GM19035 (cell line): ENCODE results near the gene RLN3.

Experiments used
- ATAC-seq: cut with Tn5 transposase; IDR thresholded peaks from one replicate; pipeline ENCODE4 v1.9.1; 2021; ENCODE audit not compliant: unreplicated experiment

The RLN3 gene

DNA sequence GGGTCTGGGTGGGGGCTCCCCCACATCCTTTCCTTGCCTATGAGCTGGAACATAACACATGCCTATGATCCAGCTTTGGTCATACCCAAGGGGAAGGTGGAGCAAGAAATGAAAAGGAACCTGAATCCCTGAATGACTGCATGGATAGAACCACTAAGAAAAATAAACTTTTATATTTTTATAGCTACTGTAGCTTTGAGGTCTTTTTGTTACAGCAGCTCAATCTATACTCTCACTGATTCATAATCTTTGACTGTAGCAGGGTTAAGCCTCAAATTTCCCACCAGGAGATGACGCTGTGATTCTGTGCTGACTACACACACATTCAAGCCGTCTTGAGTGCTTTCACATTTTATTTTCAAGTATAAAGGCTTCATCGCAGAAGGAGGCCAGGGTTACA is 25.1 kb downstream of the RLN3 start:
- ATAC-seq: no peak

GRCh38 chr19:14053500-14053899 is 25.6 kb downstream of the RLN3 start:
- ATAC-seq: no peak

- ATAC-seq: no peak
Measured at GRCh38 chr19:14054099-14054498, 26.2 kb downstream of the RLN3 start.

- no peak for ATAC-seq
Measured at GRCh38 chr19:14054721-14055120, 26.8 kb downstream of the RLN3 start.

GRCh38 chr19:14055396-14055795 is 27.4 kb downstream of the RLN3 start:
- ATAC-seq: no peak

GRCh38 chr19:14056069-14056666 is 28.2 kb downstream of the RLN3 start:
- no peak for ATAC-seq

DNA sequence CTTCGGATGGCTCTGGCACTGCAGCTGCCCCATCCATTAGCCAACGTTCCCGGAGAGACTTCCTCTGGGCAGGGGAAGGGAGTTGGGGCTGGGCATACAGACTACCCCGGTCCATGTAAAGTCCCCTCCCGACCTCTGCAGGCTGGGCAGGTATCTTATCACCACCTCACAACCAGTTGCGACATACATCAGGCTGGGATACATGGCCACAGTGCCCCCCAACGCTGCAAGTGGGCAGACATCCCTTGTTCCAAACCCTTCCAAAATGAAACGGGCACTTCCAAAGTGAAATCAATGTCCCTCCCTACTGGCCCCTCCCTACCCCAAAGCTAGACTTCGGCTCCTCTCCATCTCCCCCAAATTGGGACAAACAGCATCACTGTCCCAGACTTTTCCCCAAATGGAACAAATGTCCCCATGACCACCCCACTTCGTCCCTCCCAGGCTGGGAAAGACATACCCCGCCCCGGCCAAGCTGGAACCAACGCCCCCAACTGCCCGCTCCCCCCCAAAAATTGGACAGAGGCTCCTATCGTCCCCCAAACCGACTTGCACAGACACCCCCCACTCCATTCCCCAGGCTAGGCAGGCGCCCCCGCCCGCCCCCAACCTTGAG is 28.9 kb downstream of the RLN3 start:
- ATAC-seq: no peak

- ATAC-seq: no peak
Measured at GRCh38 chr19:14058182-14059092, 30.5 kb downstream of the RLN3 start.

GRCh38 chr19:14059093-14059480 is 31.1 kb downstream of the RLN3 start:
- ATAC-seq: no peak

DNA sequence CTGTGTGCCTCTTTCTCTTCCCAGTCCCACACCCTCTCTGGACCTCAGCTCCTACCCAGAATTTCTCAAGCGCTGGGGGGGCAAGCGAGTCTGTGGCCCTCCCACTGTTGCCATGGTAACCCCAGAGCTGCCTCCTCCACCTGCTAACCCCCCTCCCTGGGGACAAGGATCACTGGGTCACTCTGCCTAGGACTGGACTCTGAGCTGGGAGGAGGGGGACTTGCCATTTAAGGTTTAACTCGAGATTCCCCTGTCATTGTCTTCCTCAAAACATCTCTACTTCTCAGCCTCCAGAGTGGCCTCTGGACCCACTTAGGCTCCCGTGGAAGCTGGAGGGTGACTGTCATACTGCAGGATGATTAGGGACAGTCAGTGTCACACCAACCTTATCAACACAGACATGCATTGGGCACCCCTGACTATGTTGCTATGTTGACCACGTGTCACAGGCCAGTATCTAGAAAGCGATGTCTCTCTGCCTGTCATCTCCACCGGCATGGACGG is 31.8 kb downstream of the RLN3 start:
- ATAC-seq: no peak

DNA sequence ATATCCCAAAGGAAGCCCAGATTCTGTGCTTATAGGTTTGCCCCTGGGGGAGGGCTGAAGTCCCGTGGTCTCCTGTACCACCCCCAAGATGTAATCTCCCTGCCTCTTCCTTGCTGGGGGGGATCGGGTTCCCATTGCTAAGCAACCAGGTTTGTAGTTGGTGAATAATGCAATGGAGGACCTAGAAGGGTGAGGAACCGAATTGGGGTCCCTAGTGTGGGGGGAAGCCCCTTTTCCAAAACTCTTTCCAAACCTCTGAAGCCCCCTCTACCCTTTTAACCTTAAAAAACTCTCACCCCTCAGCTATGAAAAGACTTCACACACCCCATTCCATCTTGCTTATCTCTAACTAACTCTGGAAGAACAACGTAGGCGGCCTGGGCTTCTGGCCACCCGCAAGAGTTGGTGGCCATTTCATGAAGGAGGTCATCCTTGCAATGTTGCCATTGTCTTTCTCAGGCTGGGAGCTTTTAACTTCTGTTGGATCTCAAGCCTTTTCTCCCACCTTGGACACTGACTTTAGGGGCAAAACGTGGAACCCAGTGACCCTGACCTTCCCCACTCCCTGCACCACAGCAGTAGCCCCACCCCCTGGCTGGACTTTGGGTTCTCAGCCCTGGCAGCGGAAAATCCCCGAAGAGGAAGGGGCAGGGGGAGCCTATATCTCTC is 33.3 kb downstream of the RLN3 start:
- no peak for ATAC-seq

- ATAC-seq: no peak
Measured at GRCh38 chr19:14061751-14062557, 34.0 kb downstream of the RLN3 start, which contains the start of gene PALM3. Gene PALM3, minus strand, starts transcription at chr19:14062076. Its CDS starts 96 bp downstream, at chr19:14061980.

DNA sequence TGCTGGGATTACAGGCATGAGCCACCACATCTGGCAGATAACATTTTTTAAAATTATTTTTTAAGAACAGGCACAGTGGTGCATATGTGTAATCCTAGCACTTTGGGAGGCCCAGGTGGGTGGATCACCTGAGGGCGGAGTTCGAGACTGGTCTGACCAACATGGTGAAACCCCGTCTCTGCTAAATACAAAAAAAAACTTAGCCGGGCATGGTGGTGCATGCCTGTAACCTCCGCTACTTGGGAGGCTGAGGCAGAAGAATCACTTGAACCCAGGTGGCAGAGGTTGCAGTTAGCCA is 34.6 kb downstream of the RLN3 start:
- no peak for ATAC-seq

- ATAC-seq: no peak
Measured at GRCh38 chr19:14063105-14063504, 35.2 kb downstream of the RLN3 start.

GRCh38 chr19:14066134-14066533 is 38.2 kb downstream of the RLN3 start:
- no peak for ATAC-seq

DNA sequence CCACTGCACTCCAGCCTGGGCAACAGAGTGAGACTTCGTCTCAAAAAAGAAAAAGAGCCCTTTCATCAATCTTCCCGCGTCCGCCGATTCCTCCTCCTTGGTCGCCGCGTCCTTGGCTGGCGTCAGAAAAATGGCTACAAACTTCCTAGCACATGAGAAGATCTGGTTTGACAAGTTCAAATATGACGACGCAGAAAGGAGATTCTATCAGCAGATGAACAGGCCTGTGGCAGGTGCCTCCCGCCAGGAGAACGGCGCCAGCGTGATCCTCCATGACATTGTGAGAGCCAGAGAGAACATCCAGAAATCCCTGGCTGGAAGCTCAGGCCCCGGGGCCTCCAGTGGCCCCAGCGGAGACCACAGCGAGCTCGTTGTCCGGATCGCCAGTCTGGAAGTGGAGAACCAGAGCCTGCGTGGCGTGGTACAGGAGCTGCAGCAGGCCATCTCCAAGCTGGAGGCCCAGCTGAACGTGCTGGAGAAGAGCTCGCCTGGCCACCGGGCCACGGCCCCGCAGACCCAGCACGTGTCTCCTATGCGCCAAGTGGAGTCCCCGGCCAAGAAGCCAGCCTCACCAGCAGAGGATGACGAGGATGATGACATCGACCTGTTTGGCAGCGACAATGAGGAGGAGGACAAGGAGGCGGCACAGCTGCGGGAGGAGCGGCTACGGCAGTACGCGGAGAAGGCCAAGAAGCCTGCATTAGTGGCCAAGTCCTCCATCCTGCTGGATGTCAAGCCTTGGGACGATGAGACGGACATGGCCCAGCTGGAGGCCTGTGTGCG is 42.5 kb downstream of the RLN3 start:
- no peak for ATAC-seq

- peak; percentile 3 for ATAC-seq
Measured at GRCh38 chr19:14072535-14073260, 44.8 kb downstream of the RLN3 start, which contains the start of gene MISP3. Gene MISP3, plus strand, starts transcription at chr19:14072786. Its CDS starts 524 bp downstream, at chr19:14073310.

DNA sequence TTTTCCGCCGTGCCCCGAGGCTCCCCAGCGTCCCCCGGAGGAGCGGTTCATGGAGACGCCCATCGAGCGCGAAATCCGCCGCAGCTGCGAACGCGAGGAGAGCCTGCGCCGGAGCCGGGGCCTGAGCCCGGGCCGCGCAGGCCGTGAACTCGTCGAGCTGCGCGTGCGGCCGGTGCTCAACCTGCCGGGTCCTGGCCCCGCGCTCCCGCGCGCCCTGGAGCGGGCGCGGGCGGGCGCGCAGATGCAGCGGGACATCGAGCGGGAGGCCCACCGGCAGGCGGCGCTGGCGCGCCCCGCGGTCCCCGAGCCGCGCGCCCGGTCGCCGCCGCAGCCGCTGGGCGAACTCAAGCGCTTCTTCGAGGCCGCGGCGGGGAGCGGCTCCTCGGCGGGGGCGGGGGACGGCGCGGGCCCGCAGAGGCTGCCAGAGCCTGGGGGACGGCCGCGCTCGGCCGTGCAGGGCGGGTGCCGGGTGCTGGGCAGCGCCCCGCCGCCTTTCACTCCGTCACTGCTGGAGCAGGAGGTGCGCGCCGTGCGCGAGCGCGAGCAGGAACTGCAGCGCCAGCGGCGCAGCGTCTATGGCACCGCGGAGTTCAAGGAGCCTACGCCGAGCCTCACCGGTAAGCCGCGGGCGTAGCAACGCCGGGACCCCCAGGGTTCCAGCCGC is 45.4 kb downstream of the RLN3 start:
- peak; percentile 55 for ATAC-seq
